LNCaP clone FGC (cell line): ENCODE measurements around the gene NFIB.

ENCODE experiments used
- DNase-seq: peaks from one replicate; pipeline ENCODE4 v3.0.0-alpha.2; 2011; ENCODE audit warnings: low read depth
- H3K4me3 ChIP-seq: 2 replicates; pipeline ENCODE4 v1.5.1; 2011; ENCODE audit warnings: mild to moderate bottlenecking, low read depth, low read length, control low read depth
- CTCF ChIP-seq: IDR thresholded peaks from 2 replicates; pipeline ENCODE4 v1.5.1; 2012; ENCODE audit warnings: mild to moderate bottlenecking; ENCODE audit not compliant: control insufficient read depth, insufficient read depth; ENCODE audit errors: extremely low read depth

The NFIB gene

GRCh38 chr9:14158916-14159315 is 155.0 kb downstream of the NFIB start:
- no peak overlapping the region for H3K4me3 ChIP-seq
- no peak for DNase-seq
- TF ChIP-seq CTCF, result no peak

- H3K4me3 ChIP-seq, result no peak overlapping the region
- TF ChIP-seq CTCF, result no peak
- no peak for DNase-seq
These were observed 155.7 kb downstream of the NFIB start for GRCh38 chr9:14158136-14158813.

GRCh38 chr9:14157191-14157590 is 156.8 kb downstream of the NFIB start:
- no peak for DNase-seq
- TF ChIP-seq CTCF, result no peak
- H3K4me3 ChIP-seq, result no peak overlapping the region

- H3K4me3 ChIP-seq, result no peak overlapping the region
- no peak for TF ChIP-seq CTCF
- DNase-seq, result no peak
These were observed 157.9 kb downstream of the NFIB start for GRCh38 chr9:14156046-14156445.

- TF ChIP-seq CTCF, result no peak
- no peak for DNase-seq
- no peak overlapping the region for H3K4me3 ChIP-seq
These were observed 158.7 kb downstream of the NFIB start for GRCh38 chr9:14155237-14155636.

GRCh38 chr9:14153310-14153720 is 160.6 kb downstream of the NFIB start:
- TF ChIP-seq CTCF, result no peak
- H3K4me3 ChIP-seq, result no peak overlapping the region
- DNase-seq, result no peak

GRCh38 chr9:14151451-14151850 is 162.5 kb downstream of the NFIB start:
- H3K4me3 ChIP-seq, result no peak overlapping the region
- TF ChIP-seq CTCF, result no peak
- DNase-seq, result no peak
